H1 (cell line): Measurements from ENCODE around the gene TTC3. TPM values are rescaled to one million over a fixed set of nuclear protein-coding genes. Genes with fewer than 3 reads are reported as not detected.

Experiments
- CTCF ChIA-PET: fragments of 300-600 bp; sonication (Branson Sonifier 250); formaldehyde crosslinking; loops from one replicate; lab custom pipeline; 2021; ENCODE audit not compliant: partially characterized antibody; lab: Charles Lee
- POLR2A ChIA-PET: fragments of 300-600 bp; sonication (Branson Sonifier 250); formaldehyde crosslinking; loops from one replicate; lab custom pipeline; 2021; ENCODE audit warnings: inconsistent platforms; ENCODE audit not compliant: partially characterized antibody; lab: Charles Lee
- DNase-seq, 2 experiments: peaks; one replicate each; pipeline versions ENCODE4 v3.0.0 to v3.0.0-alpha.2; 2010 to 2022; ENCODE audit warnings: low spot score in 2 of 2, low read depth in 1 of 2, mixed read lengths in 1 of 2
- FAIRE-seq: peaks from 2 replicates; lab custom pipeline; 2011; peaks lifted over from hg19 to GRCh38; lab: Jason Lieb, UNC
- H2AFZ ChIP-seq: 2 replicates; pipeline ENCODE4 v1.8.1; 2012; ENCODE audit warnings: low read length, inconsistent platforms
- H2AK5ac ChIP-seq: 2 replicates; pipeline ENCODE4 v1.6.1; 2013; ENCODE audit warnings: low read depth, low read length
- H2BK120ac ChIP-seq: replicated peaks from 2 replicates; pipeline ENCODE3; 2013; ENCODE audit warnings: low read depth, low read length, inconsistent platforms
- H2BK12ac ChIP-seq: 2 replicates; pipeline ENCODE4 v1.6.1; 2013; ENCODE audit warnings: low read depth, low read length
- H2BK15ac ChIP-seq: 2 replicates; pipeline ENCODE4 v1.6.1; 2013; ENCODE audit warnings: low read length
- H2BK20ac ChIP-seq: 2 replicates; pipeline ENCODE4 v1.6.1; 2013; ENCODE audit warnings: low read length
- H2BK5ac ChIP-seq: 2 replicates; pipeline ENCODE4 v1.6.1; 2013; ENCODE audit warnings: low read depth, low read length
- H3K14ac ChIP-seq: 2 replicates; pipeline ENCODE4 v1.6.1; 2013; ENCODE audit warnings: inconsistent platforms; ENCODE audit not compliant: insufficient read length
- H3K18ac ChIP-seq: 2 replicates; pipeline ENCODE4 v1.6.1; 2013; ENCODE audit warnings: low read length; ENCODE audit errors: extremely low read depth
- H3K23ac ChIP-seq: 2 replicates; pipeline ENCODE4 v1.6.1; 2013; ENCODE audit warnings: inconsistent platforms; ENCODE audit not compliant: insufficient read length
- H3K23me2 ChIP-seq: 2 replicates; pipeline ENCODE4 v1.6.1; 2013; ENCODE audit warnings: low read depth, low read length
- H3K27ac ChIP-seq: 2 replicates; pipeline ENCODE4 v1.6.1; 2011; ENCODE audit warnings: low read depth, low read length, inconsistent platforms
- H3K27me3 ChIP-seq, 4 experiments: replicated peaks in 1 of 4; 1 replicate in 1 of 4; 2 replicates in 3 of 4; pipeline versions ENCODE4 v1.6.1 to v1.8.1; 2011 to 2013; ENCODE audit warnings: low read length in 3 of 4, mild to moderate bottlenecking in 3 of 4, inconsistent platforms in 2 of 4, mixed read lengths in 2 of 4, moderate library complexity in 1 of 4; ENCODE audit not compliant: control insufficient read depth in 3 of 4, insufficient read depth in 3 of 4; ENCODE audit errors: extremely low read depth in 1 of 4
- H3K36me3 ChIP-seq, 4 experiments: 2 replicates each; pipeline versions ENCODE4 v1.6.1 to v1.8.1; 2011 to 2013; ENCODE audit warnings: mild to moderate bottlenecking in 4 of 4, low read length in 3 of 4, moderate library complexity in 2 of 4, control low read depth in 1 of 4, inconsistent platforms in 1 of 4; ENCODE audit not compliant: insufficient read depth in 4 of 4, control insufficient read depth in 2 of 4
- H3K4ac ChIP-seq: replicated peaks from 2 replicates; pipeline ENCODE3; 2013; ENCODE audit warnings: low read length, low read depth, mixed read lengths, inconsistent platforms; ENCODE audit not compliant: insufficient read length
- H3K4me1 ChIP-seq, 4 experiments: replicated peaks in 1 of 4; 1 replicate in 1 of 4; 2 replicates in 3 of 4; pipeline versions ENCODE4 v1.6.1 to v1.8.1; 2011 to 2013; ENCODE audit warnings: low read length in 3 of 4, inconsistent platforms in 2 of 4, mixed read lengths in 1 of 4; ENCODE audit not compliant: insufficient read depth in 4 of 4, control insufficient read depth in 3 of 4
- H3K4me2 ChIP-seq, 2 experiments: 2 replicates each; pipeline versions ENCODE4 v1.6.1 to v1.8.1; 2011 to 2013; ENCODE audit warnings: low read depth in 2 of 2, low read length in 2 of 2, control low read depth in 1 of 2, inconsistent platforms in 1 of 2, mild to moderate bottlenecking in 1 of 2; ENCODE audit not compliant: insufficient read depth in 1 of 2
- H3K4me3 ChIP-seq, 4 experiments: fragments of 200-600, 300-600 bp in 1 of 4; sonication (generic), shearing (Covaris generic), sonication (Bioruptor Twin) in 1 of 4; 2 replicates each; pipeline versions ENCODE4 v1.5.1 to v1.8.1; 2011 to 2016; ENCODE audit warnings: low read length in 4 of 4, low read depth in 3 of 4, control low read depth in 2 of 4, inconsistent platforms in 2 of 4, mild to moderate bottlenecking in 2 of 4, mixed read lengths in 1 of 4, moderate library complexity in 1 of 4; ENCODE audit not compliant: insufficient read depth in 2 of 4; ENCODE audit errors: extremely low read depth in 1 of 4
- H3K56ac ChIP-seq: replicated peaks from 2 replicates; pipeline ENCODE3; 2013; ENCODE audit warnings: low read depth, mild to moderate bottlenecking, mixed read lengths, low read length, inconsistent platforms; ENCODE audit not compliant: insufficient read length
- H3K79me1 ChIP-seq: 2 replicates; pipeline ENCODE4 v1.6.1; 2013; ENCODE audit warnings: low read depth, low read length, control low read depth
- H3K79me2 ChIP-seq, 2 experiments: 2 replicates each; pipeline versions ENCODE4 v1.6.1 to v1.8.1; 2012 to 2013; ENCODE audit warnings: low read length in 2 of 2, mild to moderate bottlenecking in 2 of 2, inconsistent platforms in 1 of 2; ENCODE audit not compliant: insufficient read depth in 2 of 2, control insufficient read depth in 1 of 2
- H3K9ac ChIP-seq, 4 experiments: replicated peaks in 1 of 4; 1 replicate in 1 of 4; 2 replicates in 3 of 4; pipeline versions ENCODE4 v1.6.1 to v1.8.1; 2011 to 2013; ENCODE audit warnings: low read depth in 3 of 4, low read length in 3 of 4, control low read depth in 2 of 4, mild to moderate bottlenecking in 2 of 4, moderate library complexity in 2 of 4, inconsistent platforms in 1 of 4; ENCODE audit errors: extremely low read depth in 1 of 4
- H3K9me3 ChIP-seq, 2 experiments: 2 replicates each; pipeline versions ENCODE4 v1.6.1 to v1.8.1; 2012 to 2013; ENCODE audit warnings: mild to moderate bottlenecking in 2 of 2, moderate library complexity in 2 of 2, control low read depth in 1 of 2, inconsistent platforms in 1 of 2, low read depth in 1 of 2, low read length in 1 of 2, mixed read lengths in 1 of 2; ENCODE audit not compliant: insufficient read depth in 2 of 2
- H4K20me1 ChIP-seq, 2 experiments: replicated peaks in 1 of 2; 2 replicates each; pipeline versions ENCODE3 to v1.8.1; 2011 to 2013; ENCODE audit warnings: inconsistent platforms in 2 of 2, low read length in 2 of 2, mild to moderate bottlenecking in 1 of 2; ENCODE audit not compliant: insufficient read depth in 2 of 2, control insufficient read depth in 1 of 2
- H4K5ac ChIP-seq: 2 replicates; pipeline ENCODE4 v1.6.1; 2013; ENCODE audit warnings: low read length, low read depth, mixed read lengths, inconsistent platforms; ENCODE audit not compliant: insufficient read length
- H4K8ac ChIP-seq: 2 replicates; pipeline ENCODE4 v1.8.0; 2013; ENCODE audit warnings: mild to moderate bottlenecking, moderate library complexity, low read length, inconsistent platforms; ENCODE audit not compliant: insufficient read depth; ENCODE audit errors: extremely low read depth
- H4K91ac ChIP-seq: replicated peaks from 2 replicates; pipeline ENCODE3; 2013; ENCODE audit warnings: low read length, mixed read lengths, inconsistent platforms; ENCODE audit not compliant: insufficient read length
- BRCA1 ChIP-seq: IDR thresholded peaks from 2 replicates; pipeline ENCODE4 v1.6.1; 2012; ENCODE audit warnings: low read depth, low read length, improper control_type of control experiment
- CBX5 ChIP-seq: fragments of 300-800, 300-1000 bp; sonication (generic); IDR thresholded peaks from 2 replicates; pipeline ENCODE4 v1.7.1; 2016; ENCODE audit warnings: antibody characterized with exemption, low read length, low read depth
- CHD2 ChIP-seq: IDR thresholded peaks from 2 replicates; pipeline ENCODE4 v1.6.1; 2012; ENCODE audit warnings: low read length, improper control_type of control experiment
- KDM5A ChIP-seq: fragments of 200-600 bp; IDR thresholded peaks from 2 replicates; pipeline ENCODE4 v1.7.1; 2012; ENCODE audit warnings: mild to moderate bottlenecking, low read length, inconsistent platforms, mixed read lengths
- RXRA ChIP-seq: IDR thresholded peaks from 2 replicates; pipeline ENCODE4 v1.6.1; 2011; ENCODE audit warnings: low read depth, mild to moderate bottlenecking, low read length, moderate library complexity; ENCODE audit not compliant: insufficient read depth
- TAF1 ChIP-seq: IDR thresholded peaks from 2 replicates; pipeline ENCODE4 v1.6.1; 2011; ENCODE audit warnings: mild to moderate bottlenecking, low read depth, low read length
- WGBS, 2 experiments: shearing (Covaris generic) in 1 of 2; methylation state at CpG; one replicate each; pipeline versions ENCODE4 v1.1.6 to v1.1.7; 2013 to 2015; ENCODE audit warnings: low lambda C conversion rate in 2 of 2, mixed read lengths in 2 of 2, inconsistent platforms in 1 of 2, low coverage in 1 of 2, missing lambda C conversion rate in 1 of 2; ENCODE audit not compliant: insufficient replicate concordance in 2 of 2, insufficient coverage in 1 of 2, insufficient read length in 1 of 2; ENCODE audit errors: extremely low coverage in 1 of 2, missing lambda C conversion rate in 1 of 2; 5-methylcytosine and 5-hydroxymethylcytosine counted together
- polyA plus RNA-seq, 7 experiments: library from polyadenylated mRNA; depleted of rRNA in 3 of 7; stranded (reverse) in 5 of 7; unstranded in 2 of 7; fragments of >200 nt in 5 of 7; fragments of 200-250 nt in 2 of 7; gene quantifications; 1 replicate in 5 of 7; 2 replicates in 1 of 7; 4 replicates in 1 of 7; pipeline versions ENCODE4 v1.2.1 to v1.2.3, GENCODE V29; 2011 to 2013; ENCODE audit warnings: missing spikeins in 2 of 7, mixed read lengths in 2 of 7
- total RNA-seq: library from RNA; stranded (reverse); fragmentation: NEBNext Ultra II Directional; extraction: Animal tissue kit (Norgen Biotek cat#: 25700); gene quantifications from 2 replicates; pipeline ENCODE4 v1.2.1, GENCODE V29; 2021

TTC3 gene
- total and polyA plus RNA-seq, 2 of the 8 experiments (the other 6 are each of a cell fraction or from before 2014, with no cell fraction given) = 11.0 to 36.2 TPM

DNA sequence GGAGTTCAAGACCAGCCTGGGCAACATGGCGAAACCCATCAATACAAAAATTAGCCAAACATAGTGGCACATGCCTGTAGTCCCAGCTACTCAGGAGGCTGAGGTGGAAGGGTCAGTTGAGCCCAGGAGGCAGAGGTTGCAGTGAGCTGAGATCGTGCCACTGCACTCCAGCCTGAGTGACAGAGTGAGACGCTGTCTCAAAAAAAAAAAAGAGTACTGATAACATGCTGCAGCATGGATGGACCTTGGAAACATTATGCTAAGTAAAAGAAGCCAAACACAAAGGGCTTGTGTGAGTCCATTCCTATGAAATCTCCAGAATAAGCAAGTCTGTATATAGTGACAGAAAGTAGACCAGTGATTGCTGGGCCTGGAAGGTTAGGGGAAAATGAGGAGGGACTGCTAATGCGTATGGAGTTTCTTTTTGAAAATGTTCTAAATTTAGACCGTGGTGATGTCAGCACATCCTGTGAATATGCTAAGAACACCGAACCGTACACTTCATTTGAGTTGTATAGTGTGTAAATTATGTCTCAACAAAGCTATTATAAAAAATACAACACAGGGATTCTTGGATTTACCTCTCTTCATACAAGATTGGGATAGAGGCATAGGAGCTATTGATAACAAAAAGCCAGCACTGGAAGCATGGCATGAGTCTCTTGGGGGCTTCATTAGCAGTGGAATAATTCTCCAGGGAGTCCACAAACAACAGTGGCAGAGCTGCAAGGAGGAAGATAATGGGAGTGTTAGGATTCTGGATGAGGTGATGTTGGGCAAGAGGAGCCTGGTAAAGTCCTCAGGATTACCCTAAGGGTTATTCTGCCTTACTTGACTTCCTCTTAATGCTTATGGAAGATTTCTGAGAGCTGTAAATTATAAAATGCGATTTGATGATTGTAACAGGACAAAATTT is 73.5 kb downstream of the TTC3 start:
- no peak overlapping the region for H2BK120ac ChIP-seq
- no peak overlapping the region for H2BK12ac ChIP-seq
- no peak overlapping the region for H2BK5ac ChIP-seq
- FAIRE-seq (no peak), DNase-seq (no peak)
- POLR2A ChIA-PET = no interaction called here
- no peak overlapping the region for H3K56ac ChIP-seq
- H4K8ac ChIP-seq = no peak overlapping the region
- TF ChIP-seq BRCA1 (no peak), RXRA (no peak), CBX5 (no peak), KDM5A (no peak), CHD2 (no peak), TAF1 (no peak)
- H3K36me3 ChIP-seq = no peaks in the 10 kb centered on the region
- H2AFZ ChIP-seq = no peak overlapping the region
- no peaks in the 10 kb centered on the region for H3K9me3 ChIP-seq
- H2BK20ac ChIP-seq = no peak overlapping the region
- H3K9ac ChIP-seq = no peak overlapping the region
- no peak overlapping the region for H4K91ac ChIP-seq
- CTCF ChIA-PET = interaction anchor here (1.1 kb wide), 2 partner anchors 132 to 170 kb away, joined by 4 to 5 read pairs; no protein-coding TSS in a partner anchor
- no peaks in the 10 kb centered on the region for H3K79me1 ChIP-seq
- no peaks in the 10 kb centered on the region for H3K23me2 ChIP-seq
- H2AK5ac ChIP-seq = no peak overlapping the region
- H3K14ac ChIP-seq = no peak overlapping the region
- no peaks in the 10 kb centered on the region for H3K27me3 ChIP-seq
- H4K20me1 ChIP-seq = no peaks in the 10 kb centered on the region
- no peak overlapping the region for H3K27ac ChIP-seq
- no peak overlapping the region for H4K5ac ChIP-seq
- peaks cover 0 to 4% (median 1%) of the 10 kb centered on the region in 4 experiments; a peak in 3 of 7 replicates for H3K4me1 ChIP-seq
- no peak overlapping the region for H3K4me3 ChIP-seq
- H3K18ac ChIP-seq = no peak overlapping the region
- H2BK15ac ChIP-seq = no peak overlapping the region
- H3K79me2 ChIP-seq = no peaks in the 10 kb centered on the region
- no peak overlapping the region for H3K4ac ChIP-seq
- 89% methylated on average over 8 of the region's 8 CpGs; no CpG with 5 or more reads in 1 of the 2 experiments for WGBS, 2 experiments
- no peak overlapping the region for H3K23ac ChIP-seq
- no peak overlapping the region for H3K4me2 ChIP-seq
